GM19351 (cell line): ENCODE measurements around the gene FAM185A.
"Not testable (repeated sequence)": the region's sequence is repeated elsewhere in the genome, so short reads cannot be mapped to it uniquely, and the experiment has no call there.

Experiments
- ATAC-seq: cut with Tn5 transposase; IDR thresholded peaks from one replicate; pipeline ENCODE4 v1.9.1; 2021; ENCODE audit warnings: mild to moderate bottlenecking, moderate library complexity; ENCODE audit not compliant: unreplicated experiment

The FAM185A gene

GRCh38 chr7:102748605-102749444, at the start of gene FAM185A:
FAM185A (plus strand) TSS chr7:102748999; CDS start chr7:102749208, 209 bp downstream.
- ATAC-seq = peak; percentile 97

GRCh38 chr7:102713011-102713690, 35.6 kb upstream of the FAM185A start:
- ATAC-seq = peak; percentile 66

- peak; percentile 71 for ATAC-seq
Measured at GRCh38 chr7:102713691-102714080, 35.1 kb upstream of the FAM185A start.

GRCh38 chr7:102714774-102715522, 33.9 kb upstream of the FAM185A start:
- ATAC-seq = not testable (repeated sequence)

GRCh38 chr7:102715718-102716117, 33.1 kb upstream of the FAM185A start:
- ATAC-seq = peak; percentile 64

- ATAC-seq = not testable (repeated sequence)
Measured at GRCh38 chr7:102718491-102718890, 30.3 kb upstream of the FAM185A start.

GRCh38 chr7:102726170-102726569, 22.6 kb upstream of the FAM185A start:
- not testable (repeated sequence) for ATAC-seq

- not testable (repeated sequence) for ATAC-seq
Measured at GRCh38 chr7:102729670-102730069, 19.1 kb upstream of the FAM185A start.

GRCh38 chr7:102730431-102730830, 18.4 kb upstream of the FAM185A start:
- not testable (repeated sequence) for ATAC-seq

- ATAC-seq = not testable (repeated sequence)
Measured at GRCh38 chr7:102742002-102742771, 6.6 kb upstream of the FAM185A start.

- ATAC-seq = not testable (repeated sequence)
Measured at GRCh38 chr7:102743861-102744260, 4.9 kb upstream of the FAM185A start.

- ATAC-seq = not testable (repeated sequence)
Measured at GRCh38 chr7:102745494-102746288, 3.1 kb upstream of the FAM185A start.

- peak; percentile 1 for ATAC-seq
Measured at GRCh38 chr7:102749445-102749786, 617 bp downstream of the FAM185A start.

GRCh38 chr7:102758227-102758626, 9.4 kb downstream of the FAM185A start:
- not testable (repeated sequence) for ATAC-seq

- not testable (repeated sequence) for ATAC-seq
Measured at GRCh38 chr7:102759934-102760333, 11.1 kb downstream of the FAM185A start.

GRCh38 chr7:102761234-102761633, 12.4 kb downstream of the FAM185A start:
- ATAC-seq = not testable (repeated sequence)

- not testable (repeated sequence) for ATAC-seq
Measured at GRCh38 chr7:102763295-102763905, 14.6 kb downstream of the FAM185A start.

- ATAC-seq = not testable (repeated sequence)
Measured at GRCh38 chr7:102769657-102770192, 20.9 kb downstream of the FAM185A start.

GRCh38 chr7:102770467-102770866, 21.7 kb downstream of the FAM185A start:
- ATAC-seq = not testable (repeated sequence)
